H4 (cell line): ENCODE measurements around the gene ITSN1. TPM values are rescaled to one million over a fixed set of nuclear protein-coding genes. Genes with fewer than 3 reads are reported as not detected.
"Not testable (repeated sequence)": the region's sequence is repeated elsewhere in the genome, so short reads cannot be mapped to it uniquely, and the experiment has no call there.

ENCODE experiments used
- DNase-seq: peaks from one replicate; pipeline ENCODE4 v3.0.0-alpha.2; 2015; ENCODE audit warnings: low spot score
- total RNA-seq: library from RNA; depleted of rRNA; stranded (reverse); fragments of >200 nt; shearing (Covaris generic); gene quantifications from 2 replicates; pipeline ENCODE4 v1.2.3, GENCODE V29; 2014

Gene ITSN1
- total RNA-seq, 1 experiment from 2014 or later = 27.4 TPM

GRCh38 chr21:33859373-33860102, 217.2 kb downstream of the ITSN1 start:
- no peak for DNase-seq

GRCh38 chr21:33860332-33860879, 218.1 kb downstream of the ITSN1 start:
- no peak for DNase-seq

- no peak for DNase-seq
Observed at GRCh38 chr21:33861125-33861524, 218.8 kb downstream of the ITSN1 start.

- DNase-seq = not testable (repeated sequence)
Observed at GRCh38 chr21:33863191-33863590, 220.9 kb downstream of the ITSN1 start.

GRCh38 chr21:33864150-33864549, 221.8 kb downstream of the ITSN1 start:
- no peak for DNase-seq

- DNase-seq = no peak
Observed at GRCh38 chr21:33865176-33865575, 222.9 kb downstream of the ITSN1 start.

- DNase-seq = no peak
Observed at GRCh38 chr21:33865996-33866575, 223.8 kb downstream of the ITSN1 start.

- no peak for DNase-seq
Observed at GRCh38 chr21:33866826-33867225, 224.5 kb downstream of the ITSN1 start.

GRCh38 chr21:33867868-33868267, 225.6 kb downstream of the ITSN1 start:
- not testable (repeated sequence) for DNase-seq

- no peak for DNase-seq
Observed at GRCh38 chr21:33869873-33870272, 227.6 kb downstream of the ITSN1 start.

- no peak for DNase-seq
Observed at GRCh38 chr21:33870768-33871167, 228.5 kb downstream of the ITSN1 start.

GRCh38 chr21:33871171-33871570, 228.9 kb downstream of the ITSN1 start:
- no peak for DNase-seq

- no peak for DNase-seq
Observed at GRCh38 chr21:33872881-33873515, 230.7 kb downstream of the ITSN1 start.

GRCh38 chr21:33874161-33874560, 231.9 kb downstream of the ITSN1 start:
- no peak for DNase-seq

- DNase-seq = no peak
Observed at GRCh38 chr21:33875026-33875695, 232.9 kb downstream of the ITSN1 start.

- no peak for DNase-seq
Observed at GRCh38 chr21:33878824-33879223, 236.5 kb downstream of the ITSN1 start.

- no peak for DNase-seq
Observed at GRCh38 chr21:33880626-33881025, 238.3 kb downstream of the ITSN1 start.

GRCh38 chr21:33881689-33882440, 239.6 kb downstream of the ITSN1 start:
- DNase-seq = no peak

- no peak for DNase-seq
Observed at GRCh38 chr21:33883118-33883517, 240.8 kb downstream of the ITSN1 start.

- DNase-seq = no peak
Observed at GRCh38 chr21:33884376-33885171, 242.3 kb downstream of the ITSN1 start.

GRCh38 chr21:33885172-33885514, 242.8 kb downstream of the ITSN1 start:
- no peak for DNase-seq
